MM.1S (cell line): ENCODE data around the gene PRKAR1B.

ENCODE experiments used
- DNase-seq: peaks from one replicate; pipeline ENCODE4 v3.0.0-alpha.2; 2015
- H2AFZ ChIP-seq: fragments of 300-600 bp; sonication (generic); 2 replicates; pipeline ENCODE4 v1.6.0; 2016; ENCODE audit warnings: antibody characterized with exemption, low read length
- H3F3A ChIP-seq: fragments of 300-600 bp; sonication (generic); 2 replicates; pipeline ENCODE4 v1.6.1; 2016; ENCODE audit warnings: mild to moderate bottlenecking, antibody characterized with exemption, low read length, moderate library complexity, mixed read lengths; ENCODE audit not compliant: insufficient read depth
- H3K27ac ChIP-seq: fragments of 300-600 bp; sonication (generic); 2 replicates; pipeline ENCODE4 v1.5.1; 2016; ENCODE audit warnings: mild to moderate bottlenecking, low read length
- H3K27me3 ChIP-seq: fragments of 300-600 bp; sonication (generic); replicated peaks from 2 replicates; pipeline ENCODE4 v1.6.0; 2016; ENCODE audit warnings: low read length; ENCODE audit not compliant: insufficient read depth
- H3K36me3 ChIP-seq: fragments of 300-600 bp; sonication (generic); replicated peaks from 2 replicates; pipeline ENCODE4 v1.6.1; 2016; ENCODE audit warnings: mild to moderate bottlenecking, low read length, mixed read lengths; ENCODE audit not compliant: insufficient read depth
- H3K4me1 ChIP-seq: fragments of 300-600 bp; sonication (generic); 2 replicates; pipeline ENCODE4 v1.6.1; 2016; ENCODE audit warnings: low read length, mixed read lengths
- H3K4me2 ChIP-seq: fragments of 300-600 bp; sonication (generic); 2 replicates; pipeline ENCODE4 v1.6.0; 2016; ENCODE audit warnings: low read depth, low read length
- H3K4me3 ChIP-seq: fragments of 300-600 bp; sonication (generic); 2 replicates; pipeline ENCODE4 v1.5.1; 2016; ENCODE audit warnings: low read length, mixed read lengths
- H3K79me2 ChIP-seq: fragments of 300-600 bp; sonication (generic); 2 replicates; pipeline ENCODE4 v1.6.1; 2016; ENCODE audit warnings: mixed run types, low read length, mixed read lengths
- H3K9ac ChIP-seq: fragments of 300-600 bp; sonication (generic); 2 replicates; pipeline ENCODE4 v1.6.1; 2016; ENCODE audit warnings: low read length, mixed read lengths
- H3K9me2 ChIP-seq: fragments of 300-600 bp; sonication (generic); replicated peaks from 2 replicates; pipeline ENCODE4 v1.6.1; 2016; ENCODE audit warnings: mild to moderate bottlenecking, low read length, mixed read lengths; ENCODE audit not compliant: insufficient read depth
- H3K9me3 ChIP-seq: fragments of 300-600 bp; sonication (generic); replicated peaks from 2 replicates; pipeline ENCODE4 v1.6.1; 2016; ENCODE audit warnings: mild to moderate bottlenecking, low read length, mixed read lengths; ENCODE audit not compliant: insufficient read depth
- H4K20me1 ChIP-seq: fragments of 300-600 bp; sonication (generic); 2 replicates; pipeline ENCODE4 v1.6.1; 2016; ENCODE audit warnings: mild to moderate bottlenecking, low read length, moderate library complexity, mixed read lengths; ENCODE audit not compliant: insufficient read depth
- CTCF ChIP-seq: fragments of 300-600 bp; sonication (generic); IDR thresholded peaks from 2 replicates; pipeline ENCODE4 v1.5.1; 2016; ENCODE audit warnings: antibody characterized with exemption, low read length, mixed read lengths
- EZH2 ChIP-seq: fragments of 300-600 bp; sonication (generic); optimal IDR thresholded peaks from 2 replicates; pipeline ENCODE3; 2017; ENCODE audit warnings: low read depth, mild to moderate bottlenecking, antibody characterized with exemption, low read length, mixed read lengths
- EZH2phosphoT487 ChIP-seq: fragments of 300-600 bp; sonication (generic); IDR thresholded peaks from 2 replicates; pipeline ENCODE4 v1.6.1; 2018; ENCODE audit warnings: antibody characterized with exemption, low read length

Gene PRKAR1B

DNA sequence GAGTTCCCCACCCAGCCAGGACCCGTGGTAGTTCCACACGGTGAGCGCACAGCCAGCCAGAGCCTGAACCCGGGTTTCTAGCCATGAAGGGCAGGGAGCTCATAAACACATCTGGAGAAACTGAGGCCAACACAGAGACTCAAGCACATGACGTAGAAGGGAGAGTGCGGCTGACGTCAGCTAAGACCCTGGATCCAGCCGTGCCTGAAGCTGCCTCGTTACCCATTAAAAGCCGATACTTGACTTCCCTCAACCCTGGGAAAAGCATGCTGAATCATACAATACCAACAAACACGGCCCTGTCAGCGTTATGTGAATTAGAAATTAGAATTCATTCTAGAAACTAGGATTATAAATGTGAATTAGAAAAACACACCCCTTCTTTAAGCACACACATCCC lies 142.3 kb downstream of the PRKAR1B start:
- H3F3A ChIP-seq, result no peaks in the 10 kb centered on the region
- H3K27me3 ChIP-seq, result no peaks in the 10 kb centered on the region
- no peaks in the 10 kb centered on the region for H3K4me1 ChIP-seq
- no peaks in the 10 kb centered on the region for H3K36me3 ChIP-seq
- H3K9me2 ChIP-seq, result no peaks in the 10 kb centered on the region
- DNase-seq, result no peak
- H3K79me2 ChIP-seq, result no peaks in the 10 kb centered on the region
- no peak overlapping the region for H3K4me3 ChIP-seq
- H3K4me2 ChIP-seq, result no peak overlapping the region
- no peak overlapping the region for H2AFZ ChIP-seq
- no peak overlapping the region for H3K9ac ChIP-seq
- no peaks in the 10 kb centered on the region for H4K20me1 ChIP-seq
- no peaks in the 10 kb centered on the region for H3K9me3 ChIP-seq
- TF ChIP-seq EZH2, result no peak
- no peak for TF ChIP-seq CTCF
- TF ChIP-seq EZH2phosphoT487, result no peak
- no peak overlapping the region for H3K27ac ChIP-seq

- Histone ChIP-seq H3K36me3 (no peaks in the 10 kb centered on the region), H3K4me2 (no peak overlapping the region), H3K4me1 (no peaks in the 10 kb centered on the region), H3K79me2 (no peaks in the 10 kb centered on the region), H3K9ac (no peak overlapping the region), H3K4me3 (no peak overlapping the region), H4K20me1 (no peaks in the 10 kb centered on the region), H2AFZ (no peak overlapping the region), H3K27ac (no peak overlapping the region), H3F3A (no peaks in the 10 kb centered on the region), H3K27me3 (no peaks in the 10 kb centered on the region), H3K9me3 (no peaks in the 10 kb centered on the region), H3K9me2 (no peaks in the 10 kb centered on the region)
- no peak for TF ChIP-seq EZH2phosphoT487
- DNase-seq, result no peak
Measured at GRCh38 chr7:584122-584465, 143.0 kb downstream of the PRKAR1B start.

DNA sequence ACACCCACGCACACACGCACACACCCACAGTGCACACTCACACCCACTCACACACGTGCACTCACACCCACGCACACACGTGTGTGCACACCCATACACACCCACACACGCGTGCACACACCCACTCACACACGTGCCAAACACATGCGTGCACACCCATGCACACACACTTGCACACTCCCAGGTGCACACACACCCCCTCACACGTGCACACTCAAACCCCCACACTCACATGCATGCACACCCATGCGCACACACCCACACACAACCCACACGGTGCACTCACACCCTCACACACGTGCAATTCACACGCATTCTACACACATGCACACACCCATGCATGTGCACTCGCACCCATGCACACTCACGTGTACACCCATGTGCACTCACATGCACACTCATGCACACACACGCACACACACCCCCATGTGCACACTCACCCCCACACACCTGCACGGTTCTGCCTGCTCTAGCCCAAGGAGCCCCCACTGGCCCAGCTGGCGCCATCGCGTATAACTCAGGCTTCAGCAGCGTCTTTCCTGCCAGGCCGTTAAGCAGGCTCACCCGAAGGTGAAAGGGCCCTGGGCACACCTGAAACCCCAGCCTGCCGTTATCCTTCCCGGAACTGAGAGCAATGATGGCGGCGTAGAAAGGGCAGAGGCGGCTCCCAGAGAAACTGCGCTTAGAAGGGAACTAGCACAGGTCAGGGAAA lies 143.5 kb downstream of the PRKAR1B start:
- no peaks in the 10 kb centered on the region for H4K20me1 ChIP-seq
- H3K9me3 ChIP-seq, result no peaks in the 10 kb centered on the region
- no peak overlapping the region for H2AFZ ChIP-seq
- H3K79me2 ChIP-seq, result no peaks in the 10 kb centered on the region
- H3F3A ChIP-seq, result no peaks in the 10 kb centered on the region
- no peak overlapping the region for H3K4me2 ChIP-seq
- H3K4me1 ChIP-seq, result no peaks in the 10 kb centered on the region
- H3K36me3 ChIP-seq, result no peaks in the 10 kb centered on the region
- no peaks in the 10 kb centered on the region for H3K27me3 ChIP-seq
- H3K9me2 ChIP-seq, result no peaks in the 10 kb centered on the region
- no peak overlapping the region for H3K9ac ChIP-seq
- DNase-seq, result no peak
- H3K4me3 ChIP-seq, result no peak overlapping the region
- TF ChIP-seq EZH2phosphoT487 (no peak), EZH2 (no peak), CTCF (no peak)
- no peak overlapping the region for H3K27ac ChIP-seq

DNA sequence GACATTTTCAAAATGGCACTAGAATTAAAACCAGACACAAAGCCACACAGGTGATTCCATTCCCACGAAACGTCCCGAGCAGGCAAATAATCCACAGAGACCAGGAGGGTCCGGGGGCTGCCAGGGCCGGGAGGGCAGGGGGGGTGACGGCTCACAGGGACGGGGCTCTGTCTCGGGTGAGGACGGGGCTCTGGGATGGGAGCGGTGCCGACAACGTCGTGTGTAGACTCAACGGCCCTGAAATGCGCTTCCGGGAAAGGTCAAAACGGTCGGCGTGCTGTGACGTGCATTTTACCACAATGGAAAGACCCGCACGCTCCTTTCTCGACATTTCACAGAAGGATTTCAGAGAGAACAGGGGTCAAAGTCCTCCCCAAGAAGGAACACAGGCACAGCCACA lies 144.2 kb downstream of the PRKAR1B start:
- no peak overlapping the region for H3K27ac ChIP-seq
- H3K9me2 ChIP-seq, result no peaks in the 10 kb centered on the region
- H3F3A ChIP-seq, result no peaks in the 10 kb centered on the region
- no peak overlapping the region for H3K4me2 ChIP-seq
- TF ChIP-seq EZH2phosphoT487, result no peak
- no peak for TF ChIP-seq EZH2
- no peak for TF ChIP-seq CTCF
- H2AFZ ChIP-seq, result no peak overlapping the region
- no peaks in the 10 kb centered on the region for H3K9me3 ChIP-seq
- H3K4me1 ChIP-seq, result no peaks in the 10 kb centered on the region
- H3K4me3 ChIP-seq, result no peak overlapping the region
- no peaks in the 10 kb centered on the region for H4K20me1 ChIP-seq
- no peaks in the 10 kb centered on the region for H3K27me3 ChIP-seq
- no peaks in the 10 kb centered on the region for H3K79me2 ChIP-seq
- no peak overlapping the region for H3K9ac ChIP-seq
- H3K36me3 ChIP-seq, result no peaks in the 10 kb centered on the region
- DNase-seq, result no peak
